GM13977 (cell line): ENCODE data around the gene METTL25B.

Source experiments
- DNase-seq: peaks from one replicate; pipeline ENCODE4 v3.0.0; 2012; ENCODE audit warnings: low spot score
- CTCF ChIP-seq: IDR thresholded peaks from 2 replicates; pipeline ENCODE4 v1.5.1; 2012; ENCODE audit warnings: mild to moderate bottlenecking, control low read depth; ENCODE audit not compliant: insufficient read depth; ENCODE audit errors: extremely low read depth, missing control alignments
- in situ Hi-C: fragments of 300-500 bp; cut with MboI; formaldehyde crosslinking; loops from one replicate; pipeline ENCODE4 v1.12.0; 2022; ENCODE audit warnings: low sequenced_read_pairs, low pct_unique_long_range_greater_than_20kb, mixed read lengths, inconsistent platforms; ENCODE audit not compliant: unreplicated experiment

Gene METTL25B

GRCh38 chr1:156689035-156689952 lies 39.0 kb upstream of the METTL25B start:
- in situ Hi-C loops, result no loop called here
- DNase-seq, result peak; percentile 89
- peak; percentile 93 for TF ChIP-seq CTCF

GRCh38 chr1:156689953-156690674 lies 38.2 kb upstream of the METTL25B start:
- in situ Hi-C loops, result no loop called here
- no peak for TF ChIP-seq CTCF

GRCh38 chr1:156690675-156691036 lies 37.6 kb upstream of the METTL25B start:
- TF ChIP-seq CTCF, result no peak
- DNase-seq, result no peak
- in situ Hi-C loops, result no loop called here

More at GRCh38 chr1:156689953-156690674, 38.2 kb upstream of the METTL25B start:
- no peak for DNase-seq

GRCh38 chr1:156691191-156691590 lies 37.1 kb upstream of the METTL25B start:
- TF ChIP-seq CTCF, result no peak
- DNase-seq, result no peak
- in situ Hi-C loops, result no loop called here

GRCh38 chr1:156691665-156692440 lies 36.4 kb upstream of the METTL25B start:
- DNase-seq, result no peak
- in situ Hi-C loops, result no loop called here
- TF ChIP-seq CTCF, result no peak

- no peak for DNase-seq
- in situ Hi-C loops, result no loop called here
- no peak for TF ChIP-seq CTCF
Observed at GRCh38 chr1:156692441-156692924, 35.8 kb upstream of the METTL25B start.
